Fibroblast of villous mesenchyme (primary cell): ENCODE data around the gene P2RY8. TPM values are rescaled to one million over a fixed set of nuclear protein-coding genes. Genes with fewer than 3 reads are reported as not detected.
"Not testable (repeated sequence)": the region's sequence is repeated elsewhere in the genome, so short reads cannot be mapped to it uniquely, and the experiment has no call there.

Experiments
- DNase-seq: peaks from one replicate; pipeline ENCODE4 v3.0.0-alpha.2; 2010; ENCODE audit warnings: low read depth
- H3K4me3 ChIP-seq: 2 replicates; pipeline ENCODE4 v1.5.1; 2011; ENCODE audit warnings: low read depth, mild to moderate bottlenecking, low read length
- total RNA-seq: library from RNA; depleted of rRNA; stranded (reverse); fragments of >200 nt; gene quantifications from 2 replicates; pipeline ENCODE4 v1.2.3, GENCODE V29; 2012
- TF ChIP-seq, protein P1 (sequence below): IDR thresholded peaks from 2 replicates; pipeline ENCODE4 v1.5.1; 2012; ENCODE audit warnings: low read depth, mild to moderate bottlenecking, low read length; ENCODE audit not compliant: insufficient read depth

The P2RY8 gene
- total RNA-seq, 1 donor = not detected

DNA sequence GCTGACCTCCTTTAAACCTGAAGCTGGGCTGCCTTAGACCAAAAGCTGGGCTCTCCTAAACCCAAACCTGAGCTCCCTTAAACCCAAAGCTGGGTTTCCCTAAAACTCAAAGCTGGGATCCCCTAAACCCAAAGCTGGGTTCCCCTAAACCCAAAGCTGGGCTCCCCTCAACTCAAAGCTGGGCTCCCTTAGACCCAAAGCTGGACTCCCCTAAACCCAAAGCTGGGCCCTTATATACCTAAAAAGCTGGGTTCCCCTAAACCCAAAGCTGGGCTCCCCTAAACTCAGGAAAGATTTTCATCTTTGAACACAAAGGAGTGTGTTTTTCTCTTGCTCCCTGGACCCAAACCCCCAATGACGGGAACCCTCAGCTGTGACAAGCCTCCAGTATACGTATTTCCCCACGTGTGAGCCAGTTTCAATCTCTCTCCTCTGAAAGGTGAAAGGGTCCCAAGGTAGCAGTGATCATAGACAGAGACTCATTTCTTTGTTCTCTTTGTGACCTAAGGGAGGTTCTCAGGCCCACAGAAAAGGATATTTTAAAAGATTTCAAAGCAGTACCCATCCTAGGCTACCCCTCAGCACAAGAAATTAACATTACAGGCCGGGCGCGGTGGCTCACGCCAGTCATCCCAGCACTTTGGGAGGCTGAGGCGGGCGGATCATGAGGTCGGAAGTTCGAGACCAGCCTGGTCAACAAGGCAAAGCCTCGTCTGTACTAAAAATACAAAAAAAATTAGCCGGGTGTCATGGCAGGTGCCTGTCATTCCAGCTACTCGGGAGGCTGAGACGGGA is 52.9 kb downstream of the P2RY8 start:
- DNase-seq = no peak
- no peak overlapping the region for H3K4me3 ChIP-seq
- TF ChIP-seq, protein P1, sequence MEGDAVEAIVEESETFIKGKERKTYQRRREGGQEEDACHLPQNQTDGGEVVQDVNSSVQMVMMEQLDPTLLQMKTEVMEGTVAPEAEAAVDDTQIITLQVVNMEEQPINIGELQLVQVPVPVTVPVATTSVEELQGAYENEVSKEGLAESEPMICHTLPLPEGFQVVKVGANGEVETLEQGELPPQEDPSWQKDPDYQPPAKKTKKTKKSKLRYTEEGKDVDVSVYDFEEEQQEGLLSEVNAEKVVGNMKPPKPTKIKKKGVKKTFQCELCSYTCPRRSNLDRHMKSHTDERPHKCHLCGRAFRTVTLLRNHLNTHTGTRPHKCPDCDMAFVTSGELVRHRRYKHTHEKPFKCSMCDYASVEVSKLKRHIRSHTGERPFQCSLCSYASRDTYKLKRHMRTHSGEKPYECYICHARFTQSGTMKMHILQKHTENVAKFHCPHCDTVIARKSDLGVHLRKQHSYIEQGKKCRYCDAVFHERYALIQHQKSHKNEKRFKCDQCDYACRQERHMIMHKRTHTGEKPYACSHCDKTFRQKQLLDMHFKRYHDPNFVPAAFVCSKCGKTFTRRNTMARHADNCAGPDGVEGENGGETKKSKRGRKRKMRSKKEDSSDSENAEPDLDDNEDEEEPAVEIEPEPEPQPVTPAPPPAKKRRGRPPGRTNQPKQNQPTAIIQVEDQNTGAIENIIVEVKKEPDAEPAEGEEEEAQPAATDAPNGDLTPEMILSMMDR = no peak

DNA sequence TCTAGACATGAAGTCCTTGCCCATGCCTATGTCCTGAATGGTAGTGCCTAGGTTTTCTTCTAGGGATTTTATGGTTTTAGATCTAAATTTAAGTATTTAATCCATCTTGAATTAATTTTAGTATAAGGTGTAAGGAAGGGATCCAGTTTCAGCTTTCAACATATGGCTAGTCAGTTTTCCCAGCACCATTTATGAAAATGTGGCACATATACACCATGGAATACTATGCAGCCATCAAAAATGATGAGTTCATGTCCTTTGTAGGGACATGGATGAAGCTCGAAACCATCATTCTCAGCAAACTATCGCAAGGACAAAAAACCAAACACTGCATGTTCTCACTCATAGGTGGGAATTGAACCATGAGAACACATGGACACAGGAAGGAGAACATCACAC is 54.5 kb downstream of the P2RY8 start:
- not testable (repeated sequence) for DNase-seq, H3K4me3 ChIP-seq

DNA sequence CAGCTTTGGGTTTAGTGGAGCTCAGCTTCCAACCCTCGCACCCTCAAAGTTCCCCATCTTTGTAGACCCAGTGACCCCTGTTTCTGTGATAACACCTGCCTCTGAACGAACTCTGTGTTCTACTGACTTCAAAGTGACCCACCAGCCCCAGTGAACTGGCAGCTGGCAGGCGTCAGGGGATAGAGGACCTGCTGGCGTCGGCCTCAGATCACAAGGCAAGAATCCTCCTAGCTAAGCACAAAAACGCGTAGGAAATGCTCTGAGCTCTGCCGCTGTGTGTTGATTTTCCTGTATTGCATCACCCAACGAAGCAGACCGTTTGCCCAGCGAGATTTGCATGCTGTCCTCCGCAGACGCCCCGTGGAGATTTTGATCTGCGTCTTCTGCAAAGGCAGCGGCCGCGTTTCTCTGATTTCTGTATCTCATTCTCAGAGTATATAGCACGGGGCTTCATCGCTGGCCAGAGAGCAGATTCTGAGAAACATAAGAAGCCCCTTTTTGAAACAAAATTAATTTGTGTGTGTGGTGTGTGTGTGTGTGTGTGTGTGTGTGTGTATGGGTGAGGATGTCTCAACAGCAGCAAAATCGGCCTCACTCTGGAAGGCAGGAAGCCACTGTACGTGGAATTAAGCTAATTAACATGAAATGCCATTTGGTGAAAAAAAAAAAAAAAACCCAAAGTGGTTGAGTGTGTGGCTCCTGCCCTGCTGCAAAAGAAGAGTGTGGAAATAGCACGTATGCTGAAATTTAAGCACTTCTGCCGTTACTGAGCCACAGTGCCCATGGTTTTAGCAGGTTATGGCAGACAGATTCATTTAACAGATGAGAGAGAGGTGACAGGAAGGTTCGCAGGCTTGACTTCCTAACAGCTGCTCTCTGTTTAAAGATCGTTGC is 55.1 kb downstream of the P2RY8 start:
- TF ChIP-seq, protein P1 = no peak

DNA sequence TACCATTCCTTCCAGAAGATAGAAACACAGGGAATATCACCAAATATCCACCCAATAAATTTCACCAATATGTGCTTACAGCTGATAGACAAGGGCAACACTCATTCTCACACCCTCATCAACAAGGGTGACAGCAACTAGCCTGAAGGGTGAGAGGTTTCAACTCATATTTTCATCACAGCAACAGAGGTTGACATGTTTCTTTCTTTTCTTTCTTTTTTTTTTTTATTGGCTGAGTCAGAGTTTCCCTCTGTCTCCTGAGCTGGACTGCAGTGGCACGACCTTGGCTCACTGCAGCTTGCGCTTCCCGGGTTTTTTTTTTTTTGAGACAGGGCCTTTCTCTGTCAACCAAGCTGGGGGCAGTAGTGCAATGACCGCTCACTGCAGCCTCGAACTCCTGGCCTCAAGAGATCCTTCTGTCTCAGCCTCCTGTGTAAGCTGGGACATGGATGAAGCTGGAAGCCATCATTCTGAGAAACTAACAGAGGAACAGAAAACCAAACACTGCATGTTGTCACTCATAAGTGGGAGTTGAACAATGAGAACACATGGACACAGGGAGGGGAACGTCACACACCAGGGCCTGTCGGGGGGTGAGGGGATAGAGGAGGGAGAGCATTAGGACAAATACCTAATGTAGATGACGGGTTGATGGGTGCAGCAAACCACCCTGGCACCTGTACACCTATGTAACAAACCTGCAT is 56.8 kb downstream of the P2RY8 start:
- no peak for DNase-seq
- TF ChIP-seq, protein P1 = no peak
- H3K4me3 ChIP-seq = no peak overlapping the region

More for the DNA sequence above, 55.1 kb downstream of the P2RY8 start:
- DNase-seq = peak; percentile 87
- H3K4me3 ChIP-seq = peak overlapping the region; percentile 35

DNA sequence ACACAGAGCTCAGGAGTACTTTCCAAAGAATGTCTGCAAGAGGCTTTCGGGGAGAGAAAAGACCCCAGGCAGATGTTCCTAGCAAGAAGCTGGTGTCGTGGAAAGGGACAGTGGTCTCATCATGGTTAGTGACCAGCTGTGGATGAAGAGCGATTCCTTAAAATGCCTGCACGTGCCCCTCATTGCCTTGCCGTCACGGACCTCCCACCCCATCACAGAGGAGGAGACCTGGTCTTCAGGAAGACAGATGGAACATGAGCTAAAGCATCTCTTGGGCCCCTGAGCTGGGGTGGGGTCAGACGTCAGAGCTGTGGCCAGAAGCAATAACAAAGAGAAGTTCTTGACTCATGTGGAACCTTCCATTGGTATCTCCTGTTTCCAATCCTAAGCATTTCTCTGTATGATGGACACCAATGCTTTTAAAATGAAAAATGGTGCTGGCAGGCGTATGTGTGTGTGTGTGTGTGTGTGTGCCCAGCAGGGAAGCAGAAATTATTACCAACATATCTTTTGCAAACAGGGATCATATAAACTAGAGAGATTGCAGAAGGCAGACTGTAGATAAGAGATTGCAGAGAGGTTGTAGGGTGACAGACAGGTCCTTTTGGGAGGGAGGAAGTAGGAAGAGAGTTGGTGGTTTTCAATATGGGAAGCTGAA is 59.1 kb downstream of the P2RY8 start:
- TF ChIP-seq, protein P1 = no peak
- no peak overlapping the region for H3K4me3 ChIP-seq
- no peak for DNase-seq

DNA sequence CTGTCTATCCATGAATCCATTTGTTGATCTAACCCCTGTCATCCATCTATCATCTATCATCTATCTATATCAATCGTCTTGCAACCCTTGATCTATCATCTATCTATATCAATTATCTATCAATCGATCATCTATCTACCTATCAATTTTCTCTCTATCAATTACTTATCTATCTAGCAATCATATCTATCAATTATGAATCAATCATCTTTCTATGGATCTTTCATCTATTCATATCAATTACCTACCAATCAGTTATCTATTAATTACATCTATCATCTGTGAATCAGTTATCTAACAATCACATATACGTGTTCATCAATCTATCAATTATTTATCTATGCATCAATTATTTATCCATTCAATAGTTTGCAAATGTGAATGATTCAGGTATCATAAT is 59.8 kb downstream of the P2RY8 start:
- TF ChIP-seq, protein P1 = no peak
- no peak for DNase-seq
- H3K4me3 ChIP-seq = no peak overlapping the region
